Measurements from ENCODE around the gene SAMD14. TPM values are rescaled to one million over a fixed set of nuclear protein-coding genes. Genes with fewer than 3 reads are reported as not detected.
A peak's percentile ranks its signal among the peaks of the same experiment; 100 is the strongest.

SAMD14 gene
- total and polyA plus RNA-seq, 12 donors, result 1.5 to 3.8 (median 2.0) TPM

- intact Hi-C loops (cut with DNase I), result loop anchor here in 1 of 10 donors (5.0 kb wide), 1 partner anchor 73 kb away; no protein-coding TSS in a partner anchor
- peaks cover 0 to 92% (median 37%) of the 10 kb centered on the region in 9 donors for H3K36me3 ChIP-seq
- peak overlapping the region in 4 of 10 donors; percentile 81 to 97 (median 93) for H3K27ac ChIP-seq
- no peak for DNase-seq
- H3K9me3 ChIP-seq, result no peaks in the 10 kb centered on the region
- WGBS, 2 donors, result 81 to 87% methylated on average over 5 of the region's 5 CpGs
- no peaks in the 10 kb centered on the region for H3K27me3 ChIP-seq
- no peak for ATAC-seq
- no peak for TF ChIP-seq CTCF (IDR thresholded peaks at IDR 0.05)
- H3K4me1 ChIP-seq, result peaks cover 14 to 57% (median 31%) of the 10 kb centered on the region in 9 donors
- no peak overlapping the region for H3K4me3 ChIP-seq
These were observed 26.0 kb downstream of the SAMD14 start for GRCh38 chr17:50103941-50104340.

GRCh38 chr17:50103252-50103651 lies 26.7 kb downstream of the SAMD14 start:
- no peak overlapping the region for H3K4me3 ChIP-seq
- no peaks in the 10 kb centered on the region for H3K27me3 ChIP-seq
- peaks cover 0 to 92% (median 44%) of the 10 kb centered on the region in 9 donors for H3K36me3 ChIP-seq
- intact Hi-C loops (cut with DNase I), result loop anchor here in 1 of 10 donors (5.0 kb wide), 1 partner anchor 74 kb away; no protein-coding TSS in a partner anchor
- ATAC-seq (no peak), DNase-seq (no peak)
- H3K9me3 ChIP-seq, result no peaks in the 10 kb centered on the region
- no peak for TF ChIP-seq CTCF (IDR thresholded peaks at IDR 0.05)
- peaks cover 14 to 63% (median 37%) of the 10 kb centered on the region in 9 donors for H3K4me1 ChIP-seq
- WGBS, 2 donors, result 53 to 82% methylated on average over 2 of the region's 2 CpGs
- peak overlapping the region in 7 of 10 donors; percentile 80 to 97 (median 92) for H3K27ac ChIP-seq

- Histone ChIP-seq H3K4me1 (peaks cover 14 to 66% (median 43%) of the 10 kb centered on the region in 9 donors), H3K27me3 (no peaks in the 10 kb centered on the region), H3K36me3 (peaks cover 0 to 92% (median 50%) of the 10 kb centered on the region in 9 donors), H3K27ac (peak overlapping the region; percentile 74 to 97 (median 90)), H3K4me3 (peak overlapping the region in 3 of 10 donors; percentile 14 to 29 (median 24)), H3K9me3 (no peaks in the 10 kb centered on the region)
- TF ChIP-seq CTCF (IDR thresholded peaks at IDR 0.05), result no peak
- DNase-seq (peak; percentile 81), ATAC-seq (peak; percentile 82 to 94 (median 89))
- WGBS, 2 donors, result 54 to 61% methylated on average over 15 of the region's 15 CpGs
- intact Hi-C loops (cut with DNase I), result loop anchor here in 1 of 10 donors (5.0 kb wide), 1 partner anchor 75 kb away; no protein-coding TSS in a partner anchor
These were observed 27.6 kb downstream of the SAMD14 start for GRCh38 chr17:50102164-50102991.

- H3K4me3 ChIP-seq, result peak overlapping the region in 5 of 10 donors; percentile 5 to 29 (median 14)
- intact Hi-C loops (cut with DNase I), result loop anchor here in 1 of 10 donors (5.0 kb wide), 1 partner anchor 76 kb away; no protein-coding TSS in a partner anchor
- peak overlapping the region; percentile 74 to 97 (median 90) for H3K27ac ChIP-seq
- H3K27me3 ChIP-seq, result no peaks in the 10 kb centered on the region
- peaks cover 19 to 74% (median 51%) of the 10 kb centered on the region in 9 donors for H3K4me1 ChIP-seq
- DNase-seq (peak; percentile 49 to 70), ATAC-seq (peak; percentile 41 to 88 (median 73))
- H3K36me3 ChIP-seq, result peaks cover 0 to 88% (median 45%) of the 10 kb centered on the region in 9 donors
- 45 to 53% methylated on average over 17 of the region's 17 CpGs for WGBS, 2 donors
- TF ChIP-seq CTCF (IDR thresholded peaks at IDR 0.05), result peak in 2 of 9 donors; percentile 2 to 12
- no peaks in the 10 kb centered on the region for H3K9me3 ChIP-seq
These were observed 28.4 kb downstream of the SAMD14 start for GRCh38 chr17:50101346-50102163.
